HS-27A (cell line): ENCODE data around the gene CRAMP1.
A peak's percentile ranks its signal among the peaks of the same experiment; 100 is the strongest.

Experiments
- DNase-seq: peaks from one replicate; pipeline ENCODE4 v3.0.0-alpha.2; 2012; ENCODE audit warnings: low read depth, missing footprints

CRAMP1 gene

GRCh38 chr16:1657841-1658240 lies 45.7 kb downstream of the CRAMP1 start:
- DNase-seq = no peak

- DNase-seq = no peak
These were observed 46.9 kb downstream of the CRAMP1 start for GRCh38 chr16:1659031-1659430.

- DNase-seq = no peak
These were observed 49.7 kb downstream of the CRAMP1 start for GRCh38 chr16:1661826-1662225.

GRCh38 chr16:1662543-1662942 lies 50.4 kb downstream of the CRAMP1 start:
- no peak for DNase-seq

GRCh38 chr16:1665829-1666228 lies 53.7 kb downstream of the CRAMP1 start:
- DNase-seq = no peak

GRCh38 chr16:1666316-1666715 lies 54.2 kb downstream of the CRAMP1 start:
- no peak for DNase-seq

- no peak for DNase-seq
These were observed 55.1 kb downstream of the CRAMP1 start for GRCh38 chr16:1667271-1667670.

GRCh38 chr16:1667916-1668315 lies 55.8 kb downstream of the CRAMP1 start:
- DNase-seq = no peak

GRCh38 chr16:1668612-1669319 lies 56.6 kb downstream of the CRAMP1 start:
- DNase-seq = no peak

GRCh38 chr16:1669698-1670097 lies 57.5 kb downstream of the CRAMP1 start:
- no peak for DNase-seq

- DNase-seq = no peak
These were observed 58.2 kb downstream of the CRAMP1 start for GRCh38 chr16:1670371-1670770.

GRCh38 chr16:1670866-1671265 lies 58.7 kb downstream of the CRAMP1 start:
- DNase-seq = no peak

GRCh38 chr16:1673424-1674151 lies 61.4 kb downstream of the CRAMP1 start:
- no peak for DNase-seq

- DNase-seq = no peak
These were observed 62.1 kb downstream of the CRAMP1 start for GRCh38 chr16:1674306-1674705.

GRCh38 chr16:1674751-1675664 lies 62.8 kb downstream of the CRAMP1 start:
- no peak for DNase-seq

GRCh38 chr16:1676661-1677060 lies 64.5 kb downstream of the CRAMP1 start:
- no peak for DNase-seq

- no peak for DNase-seq
These were observed 65.2 kb downstream of the CRAMP1 start for GRCh38 chr16:1677339-1677738.

- DNase-seq = peak; percentile 88
These were observed 65.9 kb downstream of the CRAMP1 start, which contains the start of gene JPT2 for GRCh38 chr16:1677942-1678499. Gene JPT2 (plus strand): TSS chr16:1678279. CDS start chr16:1678313, 34 bp downstream.

GRCh38 chr16:1678500-1679098 lies 66.4 kb downstream of the CRAMP1 start:
- no peak for DNase-seq

GRCh38 chr16:1680361-1680760 lies 68.2 kb downstream of the CRAMP1 start:
- DNase-seq = no peak

- DNase-seq = no peak
These were observed 68.9 kb downstream of the CRAMP1 start for GRCh38 chr16:1681032-1681431.
